K562 (cell line): ENCODE data around the gene NSUN2. TPM values are rescaled to one million over a fixed set of nuclear protein-coding genes. Genes with fewer than 3 reads are reported as not detected.

ENCODE experiments used
- ATAC-seq: fragments of 200-7000 bp; cut with Tn5 transposase; 3 replicates; pipeline ENCODE4 v1.9.1; 2020; ENCODE audit warnings: moderate library complexity
- BruUV-seq: library from RNA; stranded (reverse); fragments of 400-500 nt; replicated peaks from 2 replicates; lab custom pipeline; 2021; lab: Mats Ljungman, UMichigan
- CTCF ChIA-PET: fragments of 300-600 bp; formaldehyde crosslinking; extraction: SDS; loops from one replicate; lab custom pipeline; 2021; ENCODE audit warnings: low intra/inter-chr PET ratio; lab: Yijun Ruan, JAX
- POLR2A ChIA-PET: fragments of 300-600, 350-650 bp; sonication (Branson Sonifier 250); formaldehyde crosslinking; extraction: SDS; loops from one replicate; lab custom pipeline; 2021; ENCODE audit warnings: antibody characterized with exemption, inconsistent platforms; lab: Yijun Ruan, JAX
- DNase-seq, 4 experiments: peaks; one replicate each; pipeline versions ENCODE4 v3.0.0 to v3.0.0-alpha.2; 2011 to 2018; ENCODE audit warnings: low spot score in 3 of 4, mixed read lengths in 3 of 4; ENCODE audit errors: extremely low read depth in 1 of 4
- FAIRE-seq: peaks from 2 replicates; lab custom pipeline; 2011; peaks lifted over from hg19 to GRCh38; lab: Jason Lieb, UNC
- H2AFZ ChIP-seq: 2 replicates; pipeline ENCODE4 v1.6.0; 2011; ENCODE audit warnings: low read depth, low read length, control low read depth, inconsistent platforms
- H3K27ac ChIP-seq: fragments of 200-600 bp; 3 replicates; pipeline ENCODE4 v1.8.0; 2011; ENCODE audit warnings: low read depth, mild to moderate bottlenecking, control low read depth, inconsistent platforms, low read length, moderate library complexity, mixed read lengths; ENCODE audit errors: extremely low read depth
- H3K27me3 ChIP-seq, 2 experiments: fragments of 300-600 bp in 1 of 2; 2 replicates in 1 of 2; 3 replicates in 1 of 2; pipeline versions ENCODE4 v1.6.0 to v1.8.0; 2011; ENCODE audit warnings: inconsistent platforms in 2 of 2, low read length in 2 of 2, mild to moderate bottlenecking in 1 of 2, mixed read lengths in 1 of 2, moderate library complexity in 1 of 2; ENCODE audit not compliant: control insufficient read depth in 2 of 2, insufficient read depth in 2 of 2
- H3K36me3 ChIP-seq: fragments of 300-600 bp; 3 replicates; pipeline ENCODE4 v1.8.0; 2011; ENCODE audit warnings: mild to moderate bottlenecking, low read length, inconsistent platforms; ENCODE audit not compliant: control insufficient read depth, insufficient read depth
- H3K4me1 ChIP-seq, 2 experiments: fragments of 200-600 bp in 1 of 2; replicated peaks in 1 of 2; 2 replicates in 1 of 2; 3 replicates in 1 of 2; pipeline versions ENCODE4 v1.5.1 to v1.8.0; 2011; ENCODE audit warnings: inconsistent platforms in 2 of 2, low read length in 2 of 2, mild to moderate bottlenecking in 1 of 2, mixed read lengths in 1 of 2, moderate library complexity in 1 of 2; ENCODE audit not compliant: control insufficient read depth in 2 of 2, insufficient read depth in 2 of 2
- H3K4me2 ChIP-seq: 2 replicates; pipeline ENCODE4 v1.6.1; 2011; ENCODE audit warnings: low read length, control low read depth, inconsistent platforms, mixed read lengths; ENCODE audit not compliant: insufficient read depth
- H3K4me3 ChIP-seq: fragments of 200-600 bp; sonication (generic), shearing (Covaris generic); 2 replicates; pipeline ENCODE4 v1.5.1; 2016; ENCODE audit warnings: control low read depth, inconsistent platforms
- H3K79me2 ChIP-seq: fragments of 200-600 bp; 3 replicates; pipeline ENCODE4 v1.8.0; 2011; ENCODE audit warnings: low read length, inconsistent platforms; ENCODE audit not compliant: control insufficient read depth, insufficient read depth
- H3K9ac ChIP-seq, 2 experiments: 2 replicates each; pipeline versions ENCODE4 v1.6.0 to v1.6.1; 2011; ENCODE audit warnings: low read depth in 2 of 2, low read length in 2 of 2, control low read depth in 1 of 2, inconsistent platforms in 1 of 2, mild to moderate bottlenecking in 1 of 2, mixed read lengths in 1 of 2; ENCODE audit not compliant: insufficient read depth in 1 of 2
- H3K9me1 ChIP-seq: one replicate; pipeline ENCODE4 v1.6.0; 2011; ENCODE audit warnings: inconsistent platforms, mild to moderate bottlenecking, low read length, moderate library complexity; ENCODE audit not compliant: control insufficient read depth, insufficient read depth
- H3K9me3 ChIP-seq: replicated peaks from 2 replicates; pipeline ENCODE4 v1.5.1; 2011; ENCODE audit warnings: low read depth, low read length, inconsistent platforms; ENCODE audit not compliant: control insufficient read depth, insufficient read depth
- H4K20me1 ChIP-seq: replicated peaks from 2 replicates; pipeline ENCODE4 v1.6.1; 2011; ENCODE audit warnings: low read length, inconsistent platforms, mixed read lengths; ENCODE audit not compliant: control insufficient read depth, insufficient read depth
- FIP1L1 ChIP-seq: fragments of 200-400 bp; formaldehyde crosslinking; IDR thresholded peaks from 2 replicates; pipeline ENCODE4 v1.6.1; 2018; ENCODE audit warnings: mild to moderate bottlenecking, low read depth, low read length; ENCODE audit not compliant: poor library complexity, severe bottlenecking
- FOXA3 ChIP-seq, 2 experiments: fragments of 450-650 bp in 1 of 2; sonication (generic) in 1 of 2; formaldehyde crosslinking; IDR thresholded peaks in 1 of 2; conservative IDR thresholded peaks in 1 of 2; 2 replicates each; pipeline versions ENCODE4 v1.4.0 to v1.8.0; 2020 to 2022; ENCODE audit warnings: mild to moderate bottlenecking in 2 of 2, missing genetic modification reagents in 1 of 2
- FOXK2 ChIP-seq, 2 experiments: fragments of 450-650 bp; IDR thresholded peaks in 1 of 2; conservative IDR thresholded peaks in 1 of 2; 2 replicates each; pipeline ENCODE4 v1.6.1; 2016; ENCODE audit warnings: low read depth in 2 of 2, mild to moderate bottlenecking in 1 of 2
- NFIC ChIP-seq: fragments of 450-650 bp; IDR thresholded peaks from 2 replicates; pipeline ENCODE4 v1.6.1; 2017; ENCODE audit warnings: mild to moderate bottlenecking, inconsistent platforms
- NR1H2 ChIP-seq: sonication (generic); formaldehyde crosslinking; IDR thresholded peaks from 2 replicates; pipeline ENCODE4 v1.4.0; 2020; ENCODE audit warnings: mild to moderate bottlenecking, missing genetic modification reagents
- SP2 ChIP-seq: IDR thresholded peaks from 2 replicates; pipeline ENCODE4 v1.6.1; 2011; ENCODE audit warnings: mild to moderate bottlenecking, low read depth, low read length, moderate library complexity; ENCODE audit not compliant: poor library complexity, severe bottlenecking; ENCODE audit errors: extremely low read depth
- ZNF644 ChIP-seq: fragments of 200-800 bp; sonication (Bioruptor generic); IDR thresholded peaks from 2 replicates; pipeline ENCODE4 v1.6.1; 2016; ENCODE audit warnings: low read depth, missing genetic modification characterization, missing compliant biosample characterization
- ZNF76 ChIP-seq: fragments of 250-450 bp; sonication (Bioruptor Pico); IDR thresholded peaks from 2 replicates; pipeline ENCODE4 v1.4.0; 2020; ENCODE audit warnings: mild to moderate bottlenecking, moderate library complexity, borderline replicate concordance
- WGBS: fragments of 100-300 bp; shearing (Covaris generic); methylation state at CpG from one replicate; pipeline ENCODE4 v1.1.6; 2016; ENCODE audit warnings: low coverage, mixed read lengths; ENCODE audit not compliant: insufficient coverage; ENCODE audit errors: missing lambda C conversion rate; 5-methylcytosine and 5-hydroxymethylcytosine counted together
- in situ Hi-C: fragments of 300-500 bp; cut with MboI; formaldehyde crosslinking; loops from 4 replicates; pipeline ENCODE4 v1.15.0; 2018; ENCODE audit warnings: inconsistent platforms, mixed read lengths
- intact Hi-C: fragments of 100-400 bp; cut with micrococcal nuclease; formaldehyde crosslinking; loops from 2 replicates; pipeline ENCODE4 v1.14.2; 2022
- polyA plus RNA-seq, 8 experiments: library from polyadenylated mRNA; depleted of rRNA in 4 of 8; stranded (reverse) in 5 of 8; unstranded in 3 of 8; fragments of >200 nt; fragmentation: Nextera tagmentation in 2 of 8; fragmentation: Illumina TruSeq in 1 of 8; extraction: Ambion mirVana in 2 of 8; extraction: Trizol in 1 of 8; gene quantifications; 2 replicates each; pipeline versions ENCODE4 v1.2.1 to v1.2.3, GENCODE V29; 2011 to 2014; ENCODE audit warnings: inconsistent platforms in 1 of 8, missing spikeins in 1 of 8
- total RNA-seq, 7 experiments: library from RNA; depleted of rRNA in 6 of 7; stranded (reverse); fragments of >200 nt in 6 of 7; fragmentation: Illumina TruSeq in 2 of 7; extraction: Trizol in 2 of 7; gene quantifications; 2 replicates each; pipeline versions ENCODE4 v1.2.1 to v1.2.3, GENCODE V29; 2011 to 2021; ENCODE audit warnings: low replicate concordance in 1 of 7
- TF ChIP-seq, protein P1 (sequence below): sonication (generic); formaldehyde crosslinking; IDR thresholded peaks from 2 replicates; pipeline ENCODE4 v1.8.0; 2022; ENCODE audit warnings: mild to moderate bottlenecking, missing genetic modification reagents, borderline replicate concordance
- TF ChIP-seq, protein P2 (sequence below): sonication (generic); formaldehyde crosslinking; IDR thresholded peaks from 2 replicates; pipeline ENCODE4 v1.8.1; 2022; ENCODE audit warnings: missing genetic modification reagents
- TF ChIP-seq, protein P3 (sequence below): fragments of 250-450 bp; sonication (Bioruptor Pico); IDR thresholded peaks from 2 replicates; pipeline ENCODE4 v1.8.0; 2021; ENCODE audit warnings: moderate library complexity, mild to moderate bottlenecking, inconsistent platforms

Gene NSUN2
- total and polyA plus RNA-seq, 9 of the 15 experiments (the other 6 are each of a cell fraction or from before 2014, with no cell fraction given), result 9.2 to 167 (median 127) TPM

DNA sequence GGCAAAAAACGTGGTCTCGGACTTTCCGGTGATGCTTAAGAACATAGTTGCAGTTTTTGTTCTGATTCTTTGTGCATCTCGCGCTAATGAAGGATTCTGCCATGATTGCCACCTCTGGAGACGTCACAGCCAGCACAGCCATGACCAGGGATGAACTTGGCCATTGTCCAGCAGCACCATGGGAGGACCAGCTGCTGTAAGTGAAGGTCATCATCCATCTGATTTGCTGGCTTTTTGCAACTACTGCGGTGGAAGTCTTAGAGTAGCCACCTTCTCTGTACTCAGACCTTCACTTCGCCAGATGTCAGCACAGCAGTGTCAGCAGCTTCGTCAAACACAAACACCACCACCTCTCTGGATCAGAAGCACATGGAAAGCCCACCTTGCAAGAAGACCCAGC is 45.7 kb downstream of the NSUN2 start:
- no peaks in the 10 kb centered on the region for H3K79me2 ChIP-seq
- ChIA-PET POLR2A (interaction anchor here (0.6 to 0.8 kb wide), 2 partner anchors 20 to 675 kb away, joined by 3 to 4 read pairs; no protein-coding TSS in a partner anchor), CTCF (no interaction called here)
- TF ChIP-seq FIP1L1 (no peak), NFIC (peak; percentile 40)
- H3K27ac ChIP-seq, result no peak overlapping the region
- peaks cover 3% of the 10 kb centered on the region for H3K9me1 ChIP-seq
- H3K27me3 ChIP-seq, result peaks cover 36 to 49% of the 10 kb centered on the region in 2 experiments
- intact Hi-C loops, result no loop called here
- H2AFZ ChIP-seq, result no peak overlapping the region
- no peak for FAIRE-seq
- no peaks in the 10 kb centered on the region for H3K9me3 ChIP-seq
- WGBS, result 30% methylated on average over 9 of the region's 9 CpGs
- no peak overlapping the region for H3K9ac ChIP-seq
- H3K4me3 ChIP-seq, result no peak overlapping the region
- H3K36me3 ChIP-seq, result no peaks in the 10 kb centered on the region
- 0 out of 2 replicates have a peak, but pooled peaks cover 6% of the 10 kb centered on the region for H4K20me1 ChIP-seq
- ATAC-seq, result no peak
- BruUV-seq, result no TSS peak
- H3K4me2 ChIP-seq, result no peak overlapping the region
- in situ Hi-C loops, result no loop called here
- H3K4me1 ChIP-seq, result peaks cover 0 to 16% of the 10 kb centered on the region in 2 experiments; a peak in 2 of 5 replicates
- DNase-seq, result no peak

DNA sequence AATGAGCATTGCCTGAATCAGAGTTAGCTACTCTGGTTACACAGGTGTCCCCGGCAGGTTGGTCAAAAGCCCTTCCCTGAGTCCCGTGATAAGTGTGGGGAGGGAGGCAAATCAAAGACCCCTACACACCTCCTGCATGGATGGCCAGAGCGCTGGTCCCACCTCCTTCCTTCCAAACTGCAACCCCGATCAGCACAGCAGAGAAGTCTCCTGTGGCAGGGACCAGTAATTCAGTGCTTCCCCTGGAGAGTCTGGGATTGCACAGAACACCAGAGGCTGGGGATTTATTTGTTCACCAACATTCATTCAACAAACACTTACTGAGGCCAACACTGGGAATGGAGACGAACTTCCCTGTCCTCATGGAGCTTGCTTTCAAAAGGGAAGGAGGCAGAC is 46.2 kb downstream of the NSUN2 start:
- FAIRE-seq (no peak), DNase-seq (no peak), ATAC-seq (no peak)
- ChIA-PET POLR2A (no interaction called here), CTCF (no interaction called here)
- H3K79me2 ChIP-seq, result no peaks in the 10 kb centered on the region
- BruUV-seq, result no TSS peak
- peaks cover 41 to 54% of the 10 kb centered on the region in 2 experiments for H3K27me3 ChIP-seq
- intact Hi-C loops, result no loop called here
- H3K4me3 ChIP-seq, result no peak overlapping the region
- H4K20me1 ChIP-seq, result 0 out of 2 replicates have a peak, but pooled peaks cover 6% of the 10 kb centered on the region
- no peak overlapping the region for H2AFZ ChIP-seq
- H3K4me1 ChIP-seq, result peaks cover 0 to 12% of the 10 kb centered on the region in 2 experiments; a peak in 2 of 5 replicates
- H3K9me1 ChIP-seq, result peaks cover 3% of the 10 kb centered on the region
- no peak overlapping the region for H3K9ac ChIP-seq
- 1% methylated on average over 5 of the region's 5 CpGs for WGBS
- no peak overlapping the region for H3K27ac ChIP-seq
- in situ Hi-C loops, result no loop called here
- H3K4me2 ChIP-seq, result no peak overlapping the region
- no peaks in the 10 kb centered on the region for H3K9me3 ChIP-seq
- no peaks in the 10 kb centered on the region for H3K36me3 ChIP-seq
- TF ChIP-seq FOXA3 (CRISPR knock-in tag; conservative IDR thresholded peaks at IDR 0.05 in 1 of 2, IDR thresholded peaks at IDR 0.05 in 1 of 2) (no peak), ZNF644 (tag) (no peak), ZNF76 (CRISPR knock-in tag) (no peak), SP2 (no peak), FOXK2 (conservative IDR thresholded peaks at IDR 0.05 in 1 of 2, IDR thresholded peaks at IDR 0.05 in 1 of 2; ENCODE audit: low read depth in 2 of 2) (no peak), NR1H2 (no peak)
- TF ChIP-seq, protein P1, sequence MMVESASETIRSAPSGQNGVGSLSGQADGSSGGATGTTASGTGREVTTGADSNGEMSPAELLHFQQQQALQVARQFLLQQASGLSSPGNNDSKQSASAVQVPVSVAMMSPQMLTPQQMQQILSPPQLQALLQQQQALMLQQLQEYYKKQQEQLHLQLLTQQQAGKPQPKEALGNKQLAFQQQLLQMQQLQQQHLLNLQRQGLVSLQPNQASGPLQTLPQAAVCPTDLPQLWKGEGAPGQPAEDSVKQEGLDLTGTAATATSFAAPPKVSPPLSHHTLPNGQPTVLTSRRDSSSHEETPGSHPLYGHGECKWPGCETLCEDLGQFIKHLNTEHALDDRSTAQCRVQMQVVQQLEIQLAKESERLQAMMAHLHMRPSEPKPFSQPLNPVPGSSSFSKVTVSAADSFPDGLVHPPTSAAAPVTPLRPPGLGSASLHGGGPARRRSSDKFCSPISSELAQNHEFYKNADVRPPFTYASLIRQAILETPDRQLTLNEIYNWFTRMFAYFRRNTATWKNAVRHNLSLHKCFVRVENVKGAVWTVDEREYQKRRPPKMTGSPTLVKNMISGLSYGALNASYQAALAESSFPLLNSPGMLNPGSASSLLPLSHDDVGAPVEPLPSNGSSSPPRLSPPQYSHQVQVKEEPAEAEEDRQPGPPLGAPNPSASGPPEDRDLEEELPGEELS, result no peak
- TF ChIP-seq, protein P2, sequence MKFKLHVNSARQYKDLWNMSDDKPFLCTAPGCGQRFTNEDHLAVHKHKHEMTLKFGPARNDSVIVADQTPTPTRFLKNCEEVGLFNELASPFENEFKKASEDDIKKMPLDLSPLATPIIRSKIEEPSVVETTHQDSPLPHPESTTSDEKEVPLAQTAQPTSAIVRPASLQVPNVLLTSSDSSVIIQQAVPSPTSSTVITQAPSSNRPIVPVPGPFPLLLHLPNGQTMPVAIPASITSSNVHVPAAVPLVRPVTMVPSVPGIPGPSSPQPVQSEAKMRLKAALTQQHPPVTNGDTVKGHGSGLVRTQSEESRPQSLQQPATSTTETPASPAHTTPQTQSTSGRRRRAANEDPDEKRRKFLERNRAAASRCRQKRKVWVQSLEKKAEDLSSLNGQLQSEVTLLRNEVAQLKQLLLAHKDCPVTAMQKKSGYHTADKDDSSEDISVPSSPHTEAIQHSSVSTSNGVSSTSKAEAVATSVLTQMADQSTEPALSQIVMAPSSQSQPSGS (CRISPR knock-in tag), result no peak
- TF ChIP-seq, protein P3, sequence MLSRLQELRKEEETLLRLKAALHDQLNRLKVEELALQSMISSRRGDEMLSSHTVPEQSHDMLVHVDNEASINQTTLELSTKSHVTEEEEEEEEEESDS (CRISPR knock-in tag), result no peak
